Breast epithelium (tissue), 3 donors: ENCODE data around the gene SH2D6.

Source experiments
- POLR2A ChIP-seq: fragments of 450-650 bp; IDR thresholded peaks from one replicate; pipeline ENCODE4 v1.6.1; 2016; ENCODE audit warnings: antibody characterized with exemption, mild to moderate bottlenecking, moderate library complexity
- TF ChIP-seq, protein P1 (sequence below), 3 donors: fragments of 450-650 bp; IDR thresholded peaks; one replicate each; pipeline ENCODE4 v1.5.1; 2016 to 2017; ENCODE audit warnings: antibody characterized with exemption in 3 of 3, mild to moderate bottlenecking in 3 of 3, moderate library complexity in 3 of 3

DNA sequence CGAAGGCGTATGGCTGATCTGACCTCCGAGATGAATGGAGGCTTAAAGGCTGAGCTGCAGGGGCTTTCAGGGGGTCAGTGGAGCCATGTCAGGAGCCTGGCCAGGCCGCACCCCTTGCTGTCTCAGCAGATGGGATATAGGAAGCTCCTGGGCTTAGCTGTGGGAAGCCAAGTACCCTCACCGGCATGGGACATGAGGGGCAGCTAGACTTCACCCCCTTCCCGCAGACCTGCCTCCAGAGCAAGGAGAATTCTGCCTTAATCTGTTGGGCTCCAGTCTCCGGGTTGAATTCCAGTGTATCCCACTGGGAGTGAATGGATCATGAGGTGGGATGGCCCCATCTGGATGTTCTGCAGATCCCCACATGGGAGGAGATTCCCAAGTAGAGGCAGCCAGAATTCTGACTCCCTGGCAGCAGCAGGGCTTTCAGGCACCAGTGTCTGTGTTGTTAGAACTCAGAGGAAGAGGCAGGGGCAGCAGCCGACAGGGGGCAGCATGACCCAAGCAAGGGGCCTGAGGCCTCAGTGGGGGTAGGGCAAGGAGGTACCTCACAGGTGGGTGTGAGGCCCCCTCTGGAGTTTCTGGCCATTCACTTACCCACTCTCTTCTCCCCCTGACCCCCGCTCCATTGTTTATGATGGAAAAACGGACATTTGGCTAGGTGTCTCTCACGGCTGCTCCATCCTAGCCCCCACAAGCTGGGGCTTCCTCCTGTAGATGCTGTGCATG lies 27.4 kb upstream of the SH2D6 start:
- TF ChIP-seq, protein P1, sequence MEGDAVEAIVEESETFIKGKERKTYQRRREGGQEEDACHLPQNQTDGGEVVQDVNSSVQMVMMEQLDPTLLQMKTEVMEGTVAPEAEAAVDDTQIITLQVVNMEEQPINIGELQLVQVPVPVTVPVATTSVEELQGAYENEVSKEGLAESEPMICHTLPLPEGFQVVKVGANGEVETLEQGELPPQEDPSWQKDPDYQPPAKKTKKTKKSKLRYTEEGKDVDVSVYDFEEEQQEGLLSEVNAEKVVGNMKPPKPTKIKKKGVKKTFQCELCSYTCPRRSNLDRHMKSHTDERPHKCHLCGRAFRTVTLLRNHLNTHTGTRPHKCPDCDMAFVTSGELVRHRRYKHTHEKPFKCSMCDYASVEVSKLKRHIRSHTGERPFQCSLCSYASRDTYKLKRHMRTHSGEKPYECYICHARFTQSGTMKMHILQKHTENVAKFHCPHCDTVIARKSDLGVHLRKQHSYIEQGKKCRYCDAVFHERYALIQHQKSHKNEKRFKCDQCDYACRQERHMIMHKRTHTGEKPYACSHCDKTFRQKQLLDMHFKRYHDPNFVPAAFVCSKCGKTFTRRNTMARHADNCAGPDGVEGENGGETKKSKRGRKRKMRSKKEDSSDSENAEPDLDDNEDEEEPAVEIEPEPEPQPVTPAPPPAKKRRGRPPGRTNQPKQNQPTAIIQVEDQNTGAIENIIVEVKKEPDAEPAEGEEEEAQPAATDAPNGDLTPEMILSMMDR (IDR thresholded peaks at IDR 0.05) = peak in 2 of 3 donors; percentile 50 to 55
- TF ChIP-seq POLR2A = no peak
